Liver (tissue), 9 donors: ENCODE data around the gene TRIM29. TPM values are rescaled to one million over a fixed set of nuclear protein-coding genes. Genes with fewer than 3 reads are reported as not detected.
A peak's percentile ranks its signal among the peaks of the same experiment; 100 is the strongest.

ENCODE experiments used
- DNase-seq: peaks from one replicate; pipeline ENCODE4 v3.0.0-alpha.2; 2017; ENCODE audit warnings: low spot score
- H3K27ac ChIP-seq, 2 donors: one replicate each; pipeline ENCODE4 v1.7.0; 2013; ENCODE audit warnings: inconsistent platforms in 2 of 2, low read length in 2 of 2, control low read depth in 1 of 2, low read depth in 1 of 2, mild to moderate bottlenecking in 1 of 2
- H3K27me3 ChIP-seq, 4 donors: one replicate each; pipeline versions ENCODE4 v1.6.1 to v1.7.0; 2013; ENCODE audit warnings: low read length in 3 of 4, inconsistent platforms in 1 of 4, mild to moderate bottlenecking in 1 of 4, moderate library complexity in 1 of 4; ENCODE audit not compliant: control insufficient read depth in 4 of 4, insufficient read depth in 4 of 4
- H3K36me3 ChIP-seq, 4 donors: one replicate each; pipeline versions ENCODE4 v1.6.1 to v1.7.0; 2013; ENCODE audit warnings: low read length in 3 of 4, mild to moderate bottlenecking in 3 of 4, low read depth in 1 of 4, moderate library complexity in 1 of 4; ENCODE audit not compliant: control insufficient read depth in 4 of 4, insufficient read depth in 3 of 4
- H3K4me1 ChIP-seq, 4 donors: one replicate each; pipeline versions ENCODE4 v1.6.1 to v1.7.0; 2013; ENCODE audit warnings: low read length in 3 of 4, mild to moderate bottlenecking in 3 of 4, moderate library complexity in 1 of 4; ENCODE audit not compliant: control insufficient read depth in 4 of 4, insufficient read depth in 4 of 4
- H3K4me3 ChIP-seq, 3 donors: one replicate each; pipeline versions ENCODE4 v1.6.1 to v1.7.0; 2013; ENCODE audit warnings: low read length in 3 of 3, control low read depth in 1 of 3, low read depth in 1 of 3, mild to moderate bottlenecking in 1 of 3
- H3K9ac ChIP-seq, 2 donors: one replicate each; pipeline ENCODE4 v1.7.0; 2013; ENCODE audit warnings: low read length in 2 of 2, mild to moderate bottlenecking in 2 of 2, moderate library complexity in 2 of 2, control low read depth in 1 of 2, low read depth in 1 of 2
- H3K9me3 ChIP-seq, 4 donors: one replicate each; pipeline versions ENCODE4 v1.6.1 to v1.7.0; 2013; ENCODE audit warnings: low read length in 3 of 4; ENCODE audit not compliant: control insufficient read depth in 4 of 4
- FOXA1 ChIP-seq: IDR thresholded peaks from 2 replicates; pipeline ENCODE4 v1.6.1; 2016; ENCODE audit warnings: antibody characterized with exemption
- FOXA2 ChIP-seq: IDR thresholded peaks from 2 replicates; pipeline ENCODE4 v1.6.1; 2016; ENCODE audit warnings: antibody characterized with exemption
- GABPA ChIP-seq, 2 donors: IDR thresholded peaks in 1 of 2; conservative IDR thresholded peaks in 1 of 2; 2 replicates each; pipeline ENCODE4 v1.6.1; 2016; ENCODE audit warnings: antibody characterized with exemption in 2 of 2, mild to moderate bottlenecking in 1 of 2, moderate library complexity in 1 of 2
- JUND ChIP-seq, 2 donors: IDR thresholded peaks; 2 replicates each; pipeline ENCODE4 v1.6.1; 2016; ENCODE audit warnings: antibody characterized with exemption in 2 of 2
- NR2F2 ChIP-seq: IDR thresholded peaks from 2 replicates; pipeline ENCODE4 v1.6.1; 2016; ENCODE audit warnings: antibody characterized with exemption
- RXRA ChIP-seq, 2 donors: IDR thresholded peaks; 2 replicates each; pipeline ENCODE4 v1.6.1; 2017 to 2018; ENCODE audit warnings: antibody characterized with exemption in 2 of 2, mild to moderate bottlenecking in 1 of 2
- TAF1 ChIP-seq: conservative IDR thresholded peaks from 2 replicates; pipeline ENCODE4 v1.6.1; 2016; ENCODE audit warnings: antibody characterized with exemption, mild to moderate bottlenecking
- WGBS: extraction: QIAGEN DNeasy Blood & Tissue Kit; methylation state at CpG from one replicate; pipeline ENCODE4 v1.1.7; 2013; 5-methylcytosine and 5-hydroxymethylcytosine counted together
- polyA plus RNA-seq, 2 donors: library from polyadenylated mRNA; stranded (reverse) in 1 of 2; unstranded in 1 of 2; fragments of 200-250 nt in 1 of 2; fragments of >200 nt in 1 of 2; fragmentation: Nextera tagmentation in 1 of 2; extraction: Ambion mirVana in 1 of 2; gene quantifications; one replicate each; pipeline versions ENCODE4 v1.2.1 to v1.2.3, GENCODE V29; 2013 to 2015
- total RNA-seq, 2 donors: library from RNA; depleted of rRNA; stranded (reverse); fragments of >200 nt; gene quantifications; one replicate each; pipeline ENCODE4 v1.2.3, GENCODE V29; 2014
- TF ChIP-seq, protein P1 (sequence below): fragments of 150-350 bp; IDR thresholded peaks from 2 replicates; pipeline ENCODE4 v1.5.1; 2017; ENCODE audit warnings: improper control_type of control experiment, low read depth, low read length; ENCODE audit not compliant: missing input control
- TF ChIP-seq, protein P2 (sequence below): IDR thresholded peaks from 2 replicates; pipeline ENCODE4 v1.6.1; 2016; ENCODE audit warnings: antibody characterized with exemption
- TF ChIP-seq, protein P3 (sequence below): IDR thresholded peaks from 2 replicates; pipeline ENCODE4 v1.6.1; 2016; ENCODE audit warnings: antibody characterized with exemption
- donor health status: healthy.
- donor health status: healthy.
- donor health status: healthy.
- donor health status: healthy.
- donor health status: healthy.

Gene TRIM29
- total and polyA plus RNA-seq, 4 donors: 0.22 to 0.89 (median 0.35) TPM

DNA sequence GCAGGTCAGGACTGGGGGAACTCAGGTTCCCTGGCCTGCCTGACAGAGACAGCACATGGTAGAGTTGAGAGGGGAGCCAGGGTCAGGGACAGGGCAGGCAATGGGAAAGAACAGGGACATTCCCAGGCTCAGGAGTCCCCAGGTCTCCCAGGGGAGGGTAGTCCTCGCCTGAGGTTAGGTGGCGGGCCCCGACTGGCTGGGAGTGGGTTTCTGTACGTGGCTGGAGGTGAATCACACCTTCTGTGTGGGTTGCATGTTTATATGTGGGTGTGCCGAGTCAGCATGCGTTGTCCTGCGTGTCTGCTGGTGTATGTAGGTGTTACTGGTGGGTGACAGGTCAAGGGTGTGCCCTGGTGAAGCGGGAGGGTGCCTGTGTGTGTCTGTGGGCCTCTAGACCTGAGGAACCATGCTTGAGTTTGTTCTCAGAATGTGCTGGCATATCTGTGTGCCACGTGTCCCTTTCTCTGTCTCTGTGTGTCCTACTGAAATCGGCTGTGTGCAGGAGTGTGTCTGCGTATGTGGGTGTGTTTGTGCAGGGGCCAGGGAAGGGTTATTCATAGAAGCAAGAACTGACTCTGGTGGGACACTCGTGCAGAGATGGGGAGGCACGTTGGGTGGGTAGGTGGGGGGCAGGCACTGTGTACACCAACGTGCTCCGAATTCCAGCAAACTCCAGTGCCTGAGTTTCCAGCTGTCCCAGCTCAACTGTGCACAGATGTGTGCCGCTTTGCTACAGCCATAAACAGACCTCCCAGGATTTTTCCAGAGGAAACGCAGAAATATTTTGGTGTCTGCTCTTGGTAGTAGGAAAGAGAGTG, 49.1 kb upstream of the TRIM29 start (continued):
- TF ChIP-seq, protein P1, sequence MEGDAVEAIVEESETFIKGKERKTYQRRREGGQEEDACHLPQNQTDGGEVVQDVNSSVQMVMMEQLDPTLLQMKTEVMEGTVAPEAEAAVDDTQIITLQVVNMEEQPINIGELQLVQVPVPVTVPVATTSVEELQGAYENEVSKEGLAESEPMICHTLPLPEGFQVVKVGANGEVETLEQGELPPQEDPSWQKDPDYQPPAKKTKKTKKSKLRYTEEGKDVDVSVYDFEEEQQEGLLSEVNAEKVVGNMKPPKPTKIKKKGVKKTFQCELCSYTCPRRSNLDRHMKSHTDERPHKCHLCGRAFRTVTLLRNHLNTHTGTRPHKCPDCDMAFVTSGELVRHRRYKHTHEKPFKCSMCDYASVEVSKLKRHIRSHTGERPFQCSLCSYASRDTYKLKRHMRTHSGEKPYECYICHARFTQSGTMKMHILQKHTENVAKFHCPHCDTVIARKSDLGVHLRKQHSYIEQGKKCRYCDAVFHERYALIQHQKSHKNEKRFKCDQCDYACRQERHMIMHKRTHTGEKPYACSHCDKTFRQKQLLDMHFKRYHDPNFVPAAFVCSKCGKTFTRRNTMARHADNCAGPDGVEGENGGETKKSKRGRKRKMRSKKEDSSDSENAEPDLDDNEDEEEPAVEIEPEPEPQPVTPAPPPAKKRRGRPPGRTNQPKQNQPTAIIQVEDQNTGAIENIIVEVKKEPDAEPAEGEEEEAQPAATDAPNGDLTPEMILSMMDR: no peak
- TF ChIP-seq RXRA (IDR thresholded peaks at IDR 0.05): peak; percentile 78 to 79
- TF ChIP-seq JUND (IDR thresholded peaks at IDR 0.05): peak in 1 of 2 donors; percentile 12

DNA sequence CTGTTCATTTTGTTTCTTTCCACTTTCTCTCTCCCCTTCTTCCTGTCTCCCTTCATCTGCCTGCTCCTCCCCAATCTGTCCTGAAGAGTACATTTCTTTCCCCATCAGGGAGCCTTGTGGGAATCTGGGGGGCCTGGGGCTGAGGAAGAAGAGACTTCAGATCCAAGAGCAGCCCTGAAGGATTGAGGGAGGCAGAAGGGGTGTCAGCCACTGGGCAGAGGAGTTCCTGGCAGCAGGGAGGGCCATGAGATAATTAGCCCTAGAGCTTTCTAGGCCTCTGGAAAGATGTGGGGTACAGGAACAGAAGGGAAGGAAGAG, 48.5 kb upstream of the TRIM29 start:
- Histone ChIP-seq H3K4me3 (no peak overlapping the region), H3K27me3 (no peaks in the 10 kb centered on the region), H3K9me3 (no peaks in the 10 kb centered on the region), H3K4me1 (peaks cover 18 to 87% (median 73%) of the 10 kb centered on the region in 4 donors), H3K9ac (peak overlapping the region in 1 of 2 donors; percentile 47), H3K36me3 (no peaks in the 10 kb centered on the region), H3K27ac (peak overlapping the region; percentile 95 to 96)
- TF ChIP-seq, protein P2, sequence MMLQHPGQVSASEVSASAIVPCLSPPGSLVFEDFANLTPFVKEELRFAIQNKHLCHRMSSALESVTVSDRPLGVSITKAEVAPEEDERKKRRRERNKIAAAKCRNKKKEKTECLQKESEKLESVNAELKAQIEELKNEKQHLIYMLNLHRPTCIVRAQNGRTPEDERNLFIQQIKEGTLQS: no peak
- no peak for TF ChIP-seq RXRA (IDR thresholded peaks at IDR 0.05)
- TF ChIP-seq, protein P3, sequence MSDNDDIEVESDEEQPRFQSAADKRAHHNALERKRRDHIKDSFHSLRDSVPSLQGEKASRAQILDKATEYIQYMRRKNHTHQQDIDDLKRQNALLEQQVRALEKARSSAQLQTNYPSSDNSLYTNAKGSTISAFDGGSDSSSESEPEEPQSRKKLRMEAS: no peak
- no peak for TF ChIP-seq FOXA2
- no peak for DNase-seq

DNA sequence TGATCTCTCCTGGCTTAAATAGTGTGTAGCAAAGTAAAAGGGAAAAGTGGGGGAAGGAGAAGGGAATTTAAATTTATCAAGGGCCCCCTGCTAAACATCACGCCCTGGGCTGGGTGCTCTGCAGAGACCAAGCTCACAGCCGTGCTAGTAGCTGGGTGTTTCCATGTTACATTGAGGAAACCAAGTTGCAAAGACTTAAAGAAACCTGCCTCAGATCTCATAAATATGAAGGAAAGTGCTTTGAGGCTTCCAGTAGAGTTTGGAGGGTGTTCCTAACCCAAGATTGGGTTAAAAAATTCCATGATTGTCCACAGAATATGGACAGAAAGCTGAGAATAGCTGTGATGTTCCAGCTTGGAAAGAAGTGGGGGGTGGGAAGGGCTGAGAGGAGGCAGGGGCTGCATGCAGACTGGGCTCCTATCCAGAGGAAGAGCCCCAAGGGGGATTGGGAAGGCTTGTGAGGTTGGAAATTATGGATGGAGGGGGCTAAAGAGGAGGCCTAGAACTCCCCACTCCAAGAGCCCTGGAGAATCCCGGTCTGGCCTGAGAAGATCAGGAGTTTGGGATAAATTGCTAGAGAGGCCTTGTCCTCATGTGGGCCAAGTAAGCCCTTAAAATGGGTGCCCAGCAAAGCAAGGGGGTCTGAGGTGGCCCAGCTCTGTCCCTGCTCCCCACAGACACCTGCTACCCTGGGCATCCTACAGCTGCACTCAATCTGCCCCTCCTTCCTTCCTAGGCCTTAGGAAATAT, 48.0 kb upstream of the TRIM29 start:
- TF ChIP-seq GABPA (IDR thresholded peaks at IDR 0.05 in 1 of 2, conservative IDR thresholded peaks at IDR 0.05 in 1 of 2) (no peak), FOXA1 (no peak), NR2F2 (no peak), RXRA (IDR thresholded peaks at IDR 0.05) (no peak), JUND (IDR thresholded peaks at IDR 0.05) (no peak), TAF1 (peak; percentile 46)
- TF ChIP-seq, protein P2: no peak
- TF ChIP-seq, protein P3: peak; percentile 6
- no peaks in the 10 kb centered on the region for H3K36me3 ChIP-seq
- no peak for DNase-seq
- peak overlapping the region; percentile 95 to 96 for H3K27ac ChIP-seq
- H3K4me3 ChIP-seq: no peak overlapping the region
- H3K9me3 ChIP-seq: no peaks in the 10 kb centered on the region
- 41% methylated on average over 3 of the region's 3 CpGs for WGBS
- peak overlapping the region in 1 of 2 donors; percentile 47 for H3K9ac ChIP-seq
- peaks cover 18 to 88% (median 73%) of the 10 kb centered on the region in 4 donors for H3K4me1 ChIP-seq
- H3K27me3 ChIP-seq: no peaks in the 10 kb centered on the region
